Urothelium cell line (cell line): ENCODE results near the gene AKR1B15.
"Not testable (repeated sequence)": the region's sequence is repeated elsewhere in the genome, so short reads cannot be mapped to it uniquely, and the experiment has no call there.

ENCODE experiments used
- DNase-seq: peaks from one replicate; pipeline ENCODE4 v3.0.0; 2011; ENCODE audit warnings: low spot score, mixed read lengths
- FAIRE-seq: peaks from 2 replicates; lab custom pipeline; 2011; peaks lifted over from hg19 to GRCh38; lab: Jason Lieb, UNC

The AKR1B15 gene

DNA sequence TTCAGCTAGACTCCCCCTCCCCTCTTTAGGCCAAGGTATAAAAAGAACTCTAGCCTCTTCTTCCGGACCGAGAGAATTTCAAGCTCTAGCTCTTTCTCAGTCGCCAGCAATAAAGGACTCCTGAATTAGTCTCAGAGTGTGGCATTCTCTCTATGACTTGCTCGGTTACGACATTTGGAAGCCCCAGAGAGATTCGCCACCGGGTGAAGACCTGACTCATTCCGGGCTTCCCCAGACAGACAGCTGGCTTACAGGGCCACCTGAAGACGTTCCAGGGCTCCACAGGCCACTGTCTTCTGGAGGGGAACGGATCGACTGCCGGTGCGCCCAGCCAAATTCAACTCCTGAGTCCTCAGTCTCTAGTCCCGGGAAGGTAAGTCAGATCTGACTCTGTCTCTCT lies at the start of gene AKR1B15:
Gene AKR1B15, plus strand, starts transcription at position 234 of the 400 bp plus-strand sequence. CDS start 15,510 bp downstream, outside the sequence.
- FAIRE-seq (no peak), DNase-seq (no peak)

GRCh38 chr7:134500406-134500805 lies 48.5 kb upstream of the AKR1B15 start:
- FAIRE-seq (no peak), DNase-seq (no peak)

GRCh38 chr7:134500982-134501381 lies 47.9 kb upstream of the AKR1B15 start:
- DNase-seq (no peak), FAIRE-seq (no peak)

GRCh38 chr7:134502463-134503371 lies 46.2 kb upstream of the AKR1B15 start:
- DNase-seq (no peak), FAIRE-seq (no peak)

DNA sequence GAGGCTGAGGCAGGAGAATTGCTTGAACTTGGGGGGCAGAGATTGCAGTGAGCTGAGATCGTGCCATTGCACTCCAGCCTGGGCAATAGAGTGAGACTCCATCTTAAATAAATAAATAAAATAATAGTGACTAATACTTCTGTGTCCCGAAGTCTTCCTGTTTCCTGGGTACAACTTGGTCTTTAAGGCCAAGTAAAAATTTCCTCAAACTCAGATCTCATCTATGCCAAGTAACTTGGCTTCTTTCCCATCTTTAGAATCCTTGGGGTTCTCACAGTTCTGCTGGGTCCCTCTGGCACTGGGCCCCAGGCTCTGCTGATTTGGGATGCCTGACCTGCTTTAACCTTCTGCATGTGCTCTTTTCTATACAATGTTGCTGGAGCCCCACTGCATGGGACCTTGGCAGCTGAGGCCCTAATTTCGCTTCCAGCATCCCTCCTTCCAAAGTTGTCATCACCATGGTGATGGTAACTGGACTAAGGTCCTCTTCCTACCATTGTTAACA lies 44.2 kb upstream of the AKR1B15 start:
- DNase-seq (no peak), FAIRE-seq (no peak)

GRCh38 chr7:134505856-134506255 lies 43.1 kb upstream of the AKR1B15 start:
- DNase-seq, result no peak
- FAIRE-seq, result no peak

DNA sequence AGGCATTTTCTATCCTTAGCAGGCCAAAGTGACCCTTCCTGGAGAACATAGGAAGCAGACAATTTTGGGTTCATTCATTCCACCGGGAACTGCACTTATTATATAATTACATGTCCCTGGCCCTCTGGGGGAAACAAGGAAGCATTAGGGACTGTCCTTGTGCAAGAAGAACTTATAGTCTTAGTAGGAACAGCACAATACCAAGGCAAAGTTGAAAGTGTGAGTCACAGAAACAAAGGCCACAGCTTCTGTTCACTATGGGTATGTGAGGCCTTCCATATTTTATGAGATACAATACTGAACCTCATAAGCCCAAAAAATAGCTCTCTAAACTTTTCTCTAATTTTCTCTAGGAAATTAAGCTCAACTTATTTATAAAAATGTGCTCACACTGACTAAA lies 39.9 kb upstream of the AKR1B15 start:
- FAIRE-seq, result no peak
- DNase-seq, result no peak

DNA sequence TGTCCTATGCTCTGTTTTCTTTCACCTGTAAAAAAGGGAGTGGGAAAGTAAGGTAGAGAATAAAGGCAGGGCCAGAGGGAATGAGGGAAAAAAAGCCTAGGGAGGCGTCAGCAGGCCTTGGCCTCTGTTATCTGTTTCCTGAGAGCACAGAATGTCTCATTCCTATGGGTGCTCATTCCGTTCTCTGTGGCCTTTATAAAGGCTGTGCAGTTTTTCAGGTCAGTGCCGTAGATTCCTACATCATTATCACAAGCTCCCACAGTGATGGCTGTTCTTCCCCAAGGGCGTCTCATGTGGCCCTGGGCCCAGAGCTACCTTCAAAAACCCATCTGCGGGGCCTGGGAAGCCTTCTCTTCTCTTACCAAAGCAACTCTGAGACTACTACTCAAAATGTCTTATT lies 38.3 kb upstream of the AKR1B15 start:
- no peak for FAIRE-seq

DNA sequence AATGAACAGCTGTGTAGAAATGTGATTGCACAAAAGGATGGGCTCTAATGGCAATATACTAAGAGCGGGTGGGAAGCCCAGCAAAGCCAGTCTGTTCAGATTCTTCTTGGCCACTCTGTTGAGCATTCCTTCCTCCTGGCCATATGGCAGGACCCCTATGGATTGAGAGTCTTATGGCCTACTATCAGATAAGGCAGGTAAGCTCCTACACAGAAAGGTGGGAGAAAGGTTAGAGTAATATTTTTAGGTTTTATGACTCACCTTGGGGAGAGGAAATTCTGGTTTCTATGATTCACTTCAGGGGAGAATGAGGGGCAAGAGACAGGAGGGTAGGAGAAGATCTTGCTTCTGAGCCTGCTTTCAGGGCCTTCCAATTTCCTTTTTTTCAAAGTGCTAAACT lies 36.6 kb upstream of the AKR1B15 start:
- FAIRE-seq (no peak), DNase-seq (no peak)

More for the DNA sequence above, 38.3 kb upstream of the AKR1B15 start:
- DNase-seq, result no peak

GRCh38 chr7:134513169-134513752 lies 35.6 kb upstream of the AKR1B15 start:
- DNase-seq (peak; percentile 47), FAIRE-seq (no peak)

DNA sequence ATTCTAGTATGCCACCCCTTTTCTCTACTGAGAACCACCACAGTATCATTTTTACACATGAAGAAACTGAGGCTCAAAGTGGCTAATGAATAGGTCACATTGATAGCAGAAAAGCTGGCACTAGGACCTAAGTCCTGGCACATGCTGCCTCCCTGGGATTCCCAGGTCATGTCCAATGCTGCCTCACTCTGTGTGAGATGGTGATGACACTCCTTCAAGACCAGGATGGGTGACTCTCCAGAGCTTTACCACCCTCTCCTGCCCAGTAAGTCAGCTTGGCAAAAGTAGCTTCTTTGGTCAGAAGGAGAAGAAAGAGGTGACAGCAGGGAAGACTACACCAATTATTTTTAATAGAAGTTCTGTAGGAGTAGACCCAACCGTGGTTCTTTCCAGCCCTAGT lies 34.8 kb upstream of the AKR1B15 start:
- FAIRE-seq (no peak), DNase-seq (no peak)

- FAIRE-seq (no peak), DNase-seq (peak; percentile 42)
Observed at GRCh38 chr7:134514663-134515062, 34.2 kb upstream of the AKR1B15 start.

GRCh38 chr7:134515569-134516468 lies 33.1 kb upstream of the AKR1B15 start:
- FAIRE-seq (no peak), DNase-seq (peak; percentile 40)

DNA sequence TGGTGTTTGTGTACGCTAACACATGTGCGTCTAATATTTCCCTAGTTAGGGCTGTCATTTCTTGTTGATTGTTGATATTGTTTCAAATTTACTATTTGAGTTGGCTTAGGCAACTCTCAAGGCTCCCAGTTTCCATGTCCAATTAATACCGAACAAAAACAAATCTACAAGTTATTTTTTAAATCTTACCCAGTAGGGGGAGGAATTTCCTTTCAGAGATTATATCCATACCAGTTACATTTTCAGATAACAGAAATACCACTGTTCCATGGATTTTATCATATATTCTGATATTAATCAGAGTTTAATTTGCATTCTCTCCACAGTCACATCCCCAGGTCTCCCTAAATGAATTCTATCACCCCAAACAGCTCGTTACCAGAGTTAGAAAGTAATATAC lies 28.8 kb upstream of the AKR1B15 start:
- FAIRE-seq (no peak), DNase-seq (no peak)

DNA sequence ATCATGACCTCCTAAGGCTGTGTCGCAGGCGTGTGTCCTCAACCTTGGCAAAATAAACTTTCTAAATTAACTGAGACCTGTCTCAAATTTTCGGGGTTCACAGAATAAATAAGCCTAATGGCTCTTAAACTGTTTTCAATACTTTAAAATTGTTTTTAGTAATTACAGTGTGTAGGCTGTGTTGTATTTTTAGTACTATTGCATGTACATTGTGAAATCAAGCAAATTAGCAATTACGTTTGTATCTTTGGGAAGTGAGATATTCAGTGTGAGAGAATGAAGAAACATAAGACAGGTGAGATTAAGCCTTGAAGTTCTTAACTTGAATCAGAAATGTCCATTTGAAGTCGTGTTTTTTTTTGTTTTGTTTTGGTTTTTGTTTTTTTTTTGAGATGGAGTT lies 26.3 kb upstream of the AKR1B15 start:
- FAIRE-seq, result no peak

GRCh38 chr7:134525449-134525848 lies 23.5 kb upstream of the AKR1B15 start:
- not testable (repeated sequence) for FAIRE-seq, DNase-seq

More for the DNA sequence above, 26.3 kb upstream of the AKR1B15 start:
- DNase-seq, result no peak

GRCh38 chr7:134526552-134527248 lies 22.2 kb upstream of the AKR1B15 start:
- not testable (repeated sequence) for FAIRE-seq, DNase-seq

GRCh38 chr7:134527979-134528371 lies 20.9 kb upstream of the AKR1B15 start:
- DNase-seq (no peak), FAIRE-seq (no peak)

DNA sequence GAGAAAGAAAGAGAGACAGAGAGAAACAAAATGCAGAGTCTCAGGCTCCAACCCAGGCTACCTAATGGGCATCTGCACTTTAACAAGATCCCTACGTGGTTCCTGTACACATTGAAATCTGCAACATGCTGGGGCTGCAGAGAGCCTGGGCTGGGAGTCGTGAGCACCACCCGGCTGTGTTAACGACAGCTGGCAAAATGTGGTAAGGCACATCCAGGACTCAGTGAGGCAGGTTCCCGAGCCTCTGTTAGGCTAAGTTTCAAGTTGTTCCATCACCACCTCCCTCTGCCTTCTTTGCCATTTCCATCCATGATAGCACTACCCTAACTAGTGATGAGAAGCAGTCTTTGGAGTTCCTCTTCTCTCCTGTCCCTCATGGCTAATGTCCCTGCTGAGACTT lies 20.2 kb upstream of the AKR1B15 start:
- FAIRE-seq (no peak), DNase-seq (no peak)

DNA sequence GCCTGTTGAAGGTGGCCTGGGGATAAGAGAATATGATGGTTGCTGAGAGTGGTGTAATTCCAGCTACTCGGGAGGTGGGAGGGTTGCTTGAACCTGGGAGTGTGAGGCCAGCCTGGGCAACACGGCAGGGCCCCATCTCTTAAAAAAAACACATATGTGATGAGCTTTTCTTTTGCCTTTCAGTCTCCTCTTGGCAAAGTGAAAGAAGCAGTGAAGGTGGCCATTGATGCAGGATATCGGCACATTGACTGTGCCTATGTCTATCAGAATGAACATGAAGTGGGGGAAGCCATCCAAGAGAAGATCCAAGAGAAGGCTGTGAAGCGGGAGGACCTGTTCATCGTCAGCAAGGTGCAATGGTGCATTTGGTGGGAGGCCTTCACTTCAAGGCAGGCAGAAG lies 18.4 kb upstream of the AKR1B15 start:
- FAIRE-seq, result no peak

More for the DNA sequence above, 18.4 kb upstream of the AKR1B15 start:
- DNase-seq, result no peak
